Right cardiac atrium (tissue), 5 donors: ENCODE data around the gene LRMDA. TPM values are rescaled to one million over a fixed set of nuclear protein-coding genes. Genes with fewer than 3 reads are reported as not detected.

ENCODE experiments used
- ATAC-seq, 2 donors: fragments of 200-7000 bp; cut with Tn5 transposase; one replicate each; pipeline versions ENCODE4 v1.8.0 to v1.9.1; 2020; ENCODE audit warnings: moderate library complexity in 2 of 2, mild to moderate bottlenecking in 1 of 2
- DNase-seq, 3 donors: peaks; one replicate each; pipeline ENCODE4 v3.0.0-alpha.2; 2020
- H3K27ac ChIP-seq: one replicate; pipeline ENCODE4 v1.5.1; 2013; ENCODE audit warnings: mild to moderate bottlenecking, low read length, control low read depth, moderate library complexity
- H3K27me3 ChIP-seq: one replicate; pipeline ENCODE4 v1.6.1; 2013; ENCODE audit not compliant: control insufficient read depth, insufficient read depth
- H3K4me1 ChIP-seq: one replicate; pipeline ENCODE4 v1.6.1; 2013; ENCODE audit warnings: low read length; ENCODE audit not compliant: control insufficient read depth, insufficient read depth
- H3K4me3 ChIP-seq: one replicate; pipeline ENCODE4 v1.5.1; 2013; ENCODE audit warnings: low read length, control low read depth
- H3K9me3 ChIP-seq: one replicate; pipeline ENCODE4 v1.6.1; 2013; ENCODE audit warnings: low read length; ENCODE audit not compliant: control insufficient read depth
- WGBS: extraction: QIAGEN DNeasy Blood & Tissue Kit; methylation state at CpG from one replicate; pipeline ENCODE4 v1.1.7; 2013; 5-methylcytosine and 5-hydroxymethylcytosine counted together
- intact Hi-C, 4 donors: fragments of 100-400 bp; cut with DNase I; formaldehyde crosslinking; loops; one replicate each; pipeline versions ENCODE4 v1.11.0 to v1.14.0; 2022 to 2023
- polyA plus RNA-seq: library from polyadenylated mRNA; stranded (reverse); fragments of 200-250 nt; gene quantifications from one replicate; pipeline ENCODE4 v1.2.3, GENCODE V29; 2013
- total RNA-seq, 4 donors: library from RNA; stranded (reverse); fragmentation: NEBNext Ultra II Directional; extraction: Animal tissue kit (Norgen Biotek cat#: 25700); gene quantifications; one replicate each; pipeline ENCODE4 v1.2.1, GENCODE V29; 2021
- donor health status: healthy with polysubstance abuse.
- donor health status: DM: no; HTN: yes; CAD: no.
- donor health status: DM: no; HTN: no; CAD: no.
- donor health status: DM: no; HTN: yes; CAD: no; lungs with severe emphysema.
- donor health status: DM: yes; HTN: yes; CAD: no.

The LRMDA gene
- total and polyA plus RNA-seq, 5 donors: 42.7 to 97.9 (median 48.8) TPM

DNA sequence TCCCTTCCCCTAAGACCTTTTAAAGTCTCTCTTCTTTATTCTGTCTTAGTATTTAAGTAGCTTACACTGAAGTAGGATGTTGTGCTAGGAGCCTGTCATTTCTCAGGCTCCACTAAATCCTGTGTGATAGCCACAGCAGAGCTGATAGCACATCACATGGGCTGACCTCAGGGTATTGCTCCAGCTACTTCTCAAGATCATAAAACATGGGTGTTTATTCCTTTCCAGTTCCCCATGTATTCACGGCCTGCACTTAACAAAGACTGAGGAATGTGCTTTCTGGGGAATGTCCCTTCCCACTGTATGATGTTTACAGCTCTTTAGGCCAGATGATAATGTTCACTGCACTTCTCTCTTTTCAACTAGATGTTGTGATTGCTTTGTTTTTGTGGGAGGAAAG lies 1119.4 kb downstream of the LRMDA start:
- WGBS: 44% methylated on average over 1 of the region's 1 CpG
- intact Hi-C loops: loop anchor here in 2 of 4 donors (5.0 to 10.0 kb wide), 4 partner anchors 246 to 1146 kb away; partner anchors contain the start of gene ZNF503 (in 1 of the 2)
- DNase-seq (no peak), ATAC-seq (no peak)
- Histone ChIP-seq H3K9me3 (no peaks in the 10 kb centered on the region), H3K27me3 (no peaks in the 10 kb centered on the region), H3K27ac (no peak overlapping the region), H3K4me3 (no peak overlapping the region), H3K4me1 (peaks cover 7% of the 10 kb centered on the region)

DNA sequence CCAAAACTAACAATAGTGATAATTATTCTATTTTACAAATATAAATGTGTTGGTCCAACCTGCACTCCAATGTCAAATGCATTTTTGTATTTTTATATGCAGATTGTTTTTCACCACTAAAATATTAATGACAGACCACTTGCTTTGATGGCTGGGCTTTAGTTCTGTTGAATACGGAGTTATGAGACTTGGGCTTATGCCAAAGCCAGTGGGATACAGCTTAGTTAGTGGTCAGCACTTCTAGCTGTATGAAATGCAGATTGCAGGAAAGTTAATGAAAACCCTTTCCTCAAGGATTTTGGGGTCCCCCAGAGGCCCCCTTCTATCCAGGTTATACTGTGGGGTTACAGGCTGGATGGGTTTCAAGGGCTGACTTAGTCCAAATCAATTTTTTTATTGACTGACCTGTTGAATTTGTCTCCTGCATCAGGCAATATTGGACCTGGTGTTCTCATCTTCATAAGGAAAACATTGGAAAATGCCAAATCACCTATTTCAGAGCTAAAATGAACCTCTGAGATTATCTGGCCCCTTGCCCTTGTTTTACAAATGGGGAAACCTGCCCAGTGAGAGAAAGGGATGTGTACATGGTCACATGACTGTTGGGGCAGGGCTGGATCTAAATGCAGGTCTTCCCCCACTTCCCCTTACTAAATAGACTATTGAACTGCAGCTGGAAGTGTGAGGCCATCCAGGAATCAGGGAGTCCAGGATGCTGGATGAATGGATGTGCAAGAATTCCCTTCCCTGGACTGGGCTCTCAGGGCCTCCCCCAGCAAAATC lies 1120.9 kb downstream of the LRMDA start:
- Histone ChIP-seq H3K4me1 (peaks cover 7% of the 10 kb centered on the region), H3K4me3 (no peak overlapping the region), H3K27ac (no peak overlapping the region), H3K27me3 (no peaks in the 10 kb centered on the region), H3K9me3 (no peaks in the 10 kb centered on the region)
- intact Hi-C loops: loop anchor here in 2 of 4 donors (5.0 to 10.0 kb wide), 4 partner anchors 247 to 1147 kb away; partner anchors contain the start of gene ZNF503 (in 1 of the 2)
- 84% methylated on average over 1 of the region's 1 CpG for WGBS
- ATAC-seq: no peak
- DNase-seq: no peak

DNA sequence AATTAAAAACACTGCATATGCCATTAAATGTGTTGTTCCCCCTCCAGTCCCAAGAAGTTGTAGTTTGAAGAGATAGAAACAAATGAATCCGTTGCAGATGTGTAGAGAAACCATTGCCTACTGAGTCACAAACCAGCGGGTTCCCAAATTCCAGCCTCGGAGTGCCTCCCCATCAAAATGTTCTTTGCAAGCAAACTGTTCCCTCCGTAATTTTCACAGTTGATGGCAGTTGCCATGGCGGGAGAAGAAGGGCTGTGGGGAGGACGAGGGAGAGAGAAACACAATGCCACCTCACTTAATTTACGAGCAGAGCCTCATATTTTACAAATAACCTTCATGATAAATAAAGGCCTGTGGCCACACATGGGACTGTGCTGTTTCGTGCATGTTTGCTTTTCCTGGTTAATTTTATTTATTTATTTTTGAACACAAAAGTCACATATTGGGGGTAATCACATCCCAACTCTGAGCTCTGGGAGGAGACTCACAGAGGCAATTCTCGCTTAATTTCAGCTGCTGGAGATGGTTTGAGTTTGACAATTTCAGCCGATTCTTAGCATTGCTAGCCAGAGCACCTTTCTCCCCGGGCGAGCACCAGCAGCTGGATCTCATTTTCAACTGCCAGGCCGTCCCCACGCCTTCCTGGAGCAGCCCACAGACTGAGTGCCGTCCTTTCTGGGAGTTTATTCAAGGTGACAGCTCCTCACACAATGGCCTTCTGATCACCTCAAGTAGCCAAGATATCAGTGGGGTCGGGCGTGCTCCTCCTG lies 1122.0 kb downstream of the LRMDA start:
- Histone ChIP-seq H3K27me3 (no peaks in the 10 kb centered on the region), H3K4me3 (no peak overlapping the region), H3K9me3 (no peaks in the 10 kb centered on the region), H3K4me1 (peaks cover 9% of the 10 kb centered on the region), H3K27ac (peak overlapping the region; percentile 66)
- ATAC-seq: peak; percentile 20 to 34
- 73% methylated on average over 17 of the region's 17 CpGs for WGBS
- intact Hi-C loops: loop anchor here in 2 of 4 donors (5.0 to 10.0 kb wide), 4 partner anchors 249 to 1149 kb away; partner anchors contain the start of gene ZNF503 (in 1 of the 2)
- DNase-seq: peak in 2 of 3 donors; percentile 25 to 49

DNA sequence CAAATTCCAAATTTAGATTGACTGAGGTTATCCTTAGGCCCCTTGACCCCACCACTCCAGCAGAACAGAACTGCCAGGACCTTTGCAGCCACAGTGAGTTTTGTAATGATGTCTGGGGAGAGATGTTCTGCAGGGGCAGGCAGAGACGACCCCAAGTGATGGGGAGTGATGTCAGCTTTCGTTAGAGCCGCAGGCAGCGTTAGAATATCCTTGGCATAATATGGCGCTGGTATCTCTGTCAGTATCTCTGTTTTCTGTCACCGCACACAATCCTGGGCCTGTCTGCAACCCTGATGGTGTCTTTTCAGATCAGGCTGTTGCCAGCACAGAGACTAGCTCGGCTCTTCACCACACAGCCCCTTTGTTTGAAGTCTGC lies 1122.6 kb downstream of the LRMDA start:
- 74% methylated on average over 7 of the region's 7 CpGs for WGBS
- no peak for DNase-seq
- H3K27ac ChIP-seq: peak overlapping the region; percentile 66
- H3K27me3 ChIP-seq: no peaks in the 10 kb centered on the region
- no peaks in the 10 kb centered on the region for H3K9me3 ChIP-seq
- H3K4me3 ChIP-seq: no peak overlapping the region
- intact Hi-C loops: loop anchor here in 2 of 4 donors (5.0 to 10.0 kb wide), 4 partner anchors 249 to 1149 kb away; partner anchors contain the start of gene ZNF503 (in 1 of the 2)
- ATAC-seq: peak; percentile 50 to 54
- peaks cover 9% of the 10 kb centered on the region for H3K4me1 ChIP-seq

DNA sequence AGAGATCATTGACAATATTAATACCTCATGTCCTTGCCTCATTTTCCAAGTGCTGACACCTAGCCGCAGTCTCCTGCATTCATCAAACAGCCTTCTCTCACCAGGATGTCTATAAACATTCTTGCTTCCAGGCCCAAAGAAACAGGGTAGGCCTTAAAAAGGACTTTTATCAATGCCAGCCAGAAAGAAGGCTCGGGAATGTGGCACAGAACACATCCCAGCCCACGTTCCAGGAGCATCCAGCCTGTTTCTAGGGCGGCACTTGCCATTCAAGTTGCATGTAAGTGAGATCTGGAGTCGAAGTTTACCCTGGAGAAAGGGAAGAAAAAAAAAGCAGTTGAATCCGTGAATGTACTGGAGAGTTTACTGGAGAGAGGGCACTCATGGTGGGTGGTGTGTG lies 1123.1 kb downstream of the LRMDA start:
- ATAC-seq (peak in 1 of 2 donors; percentile 33), DNase-seq (peak in 1 of 3 donors; percentile 39)
- Histone ChIP-seq H3K27me3 (no peaks in the 10 kb centered on the region), H3K4me3 (no peak overlapping the region), H3K27ac (peak overlapping the region; percentile 66), H3K4me1 (peaks cover 9% of the 10 kb centered on the region), H3K9me3 (no peaks in the 10 kb centered on the region)
- intact Hi-C loops: loop anchor here in 2 of 4 donors (5.0 to 10.0 kb wide), 4 partner anchors 250 to 1150 kb away; partner anchors contain the start of gene ZNF503 (in 1 of the 2)
- WGBS: 68% methylated on average over 6 of the region's 6 CpGs

DNA sequence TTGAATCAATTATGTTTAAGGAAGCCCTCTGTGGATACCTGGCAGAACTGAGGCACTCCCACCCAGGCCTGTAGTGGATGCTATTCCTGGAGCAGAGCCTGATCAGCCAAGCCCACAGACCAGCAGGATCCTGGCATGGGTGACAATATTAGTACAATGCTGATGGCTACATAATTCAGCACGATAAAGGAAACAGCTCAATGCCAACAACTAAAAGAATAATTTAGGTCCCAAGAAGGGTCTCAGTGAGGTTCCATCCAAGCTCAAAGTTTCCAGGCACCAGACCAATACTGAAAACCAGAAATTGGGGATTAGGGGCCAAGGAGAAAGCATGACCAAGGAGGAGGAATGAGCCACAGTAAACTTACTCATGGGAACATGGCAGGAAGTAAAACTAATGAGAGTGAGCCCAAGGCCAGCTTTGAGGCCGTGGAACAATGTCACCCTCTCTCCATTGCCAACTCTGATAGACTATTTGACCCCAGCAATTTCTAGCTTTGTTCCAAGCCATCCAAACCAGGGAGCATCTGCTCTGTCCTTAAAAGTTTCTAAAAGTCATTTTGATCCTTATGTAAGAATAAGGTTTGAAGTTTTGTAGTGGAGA lies 1123.7 kb downstream of the LRMDA start:
- H3K27me3 ChIP-seq: no peaks in the 10 kb centered on the region
- intact Hi-C loops: loop anchor here in 1 of 4 donors (10.0 kb wide), 3 partner anchors 250 to 1150 kb away; partner anchors contain the start of gene ZNF503
- H3K4me1 ChIP-seq: peaks cover 9% of the 10 kb centered on the region
- no peak for DNase-seq
- WGBS: 21% methylated on average over 2 of the region's 2 CpGs
- no peak overlapping the region for H3K4me3 ChIP-seq
- H3K27ac ChIP-seq: peak overlapping the region; percentile 59
- no peaks in the 10 kb centered on the region for H3K9me3 ChIP-seq
- no peak for ATAC-seq

DNA sequence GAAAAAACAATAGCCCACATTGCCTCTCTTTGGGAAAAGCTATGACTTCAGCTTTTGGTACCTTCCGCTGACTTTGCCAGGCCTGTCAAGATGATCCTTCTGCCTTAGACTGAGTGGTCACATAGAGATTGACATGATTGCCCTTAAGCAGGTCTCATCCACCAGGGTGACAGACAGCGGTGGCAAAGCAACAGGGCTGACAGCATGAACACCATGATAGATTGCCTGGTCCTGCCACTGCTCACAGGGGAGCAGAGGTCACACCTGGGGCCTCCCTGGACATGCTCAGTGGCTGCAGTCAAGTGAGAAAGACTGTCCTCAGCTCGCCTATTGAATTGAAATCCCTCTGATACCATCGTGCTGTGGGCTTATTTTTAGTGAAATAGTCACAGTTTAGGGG lies 1125.9 kb downstream of the LRMDA start:
- ATAC-seq (no peak), DNase-seq (no peak)
- 87% methylated on average over 4 of the region's 4 CpGs for WGBS
- Histone ChIP-seq H3K9me3 (no peaks in the 10 kb centered on the region), H3K4me3 (no peak overlapping the region), H3K27me3 (no peaks in the 10 kb centered on the region), H3K4me1 (peaks cover 9% of the 10 kb centered on the region), H3K27ac (no peak overlapping the region)
- intact Hi-C loops: loop anchor here in 1 of 4 donors (10.0 kb wide), 3 partner anchors 253 to 1153 kb away; partner anchors contain the start of gene ZNF503

DNA sequence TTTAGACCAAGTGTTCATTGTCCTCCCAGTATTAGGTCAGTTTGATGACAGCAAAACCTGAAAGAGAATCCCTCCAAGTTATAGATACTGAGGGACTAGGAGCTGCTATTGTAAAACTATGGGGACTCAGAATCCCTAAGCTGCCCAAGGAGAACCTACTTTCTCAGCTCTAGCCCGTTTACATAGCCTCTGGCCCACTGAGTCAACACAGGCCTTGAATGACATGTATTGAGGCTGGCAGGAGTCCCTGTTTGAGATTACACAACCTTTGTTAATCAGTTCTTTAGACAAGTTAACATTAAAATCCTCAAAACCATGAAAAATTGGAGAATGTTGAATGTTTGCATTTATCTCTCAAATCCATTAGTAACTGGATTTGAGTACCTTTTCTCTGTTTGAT lies 1127.2 kb downstream of the LRMDA start:
- ATAC-seq (peak in 1 of 2 donors; percentile 37), DNase-seq (peak in 1 of 3 donors; percentile 32)
- Histone ChIP-seq H3K27me3 (no peaks in the 10 kb centered on the region), H3K9me3 (no peaks in the 10 kb centered on the region), H3K4me1 (peaks cover 6% of the 10 kb centered on the region), H3K4me3 (no peak overlapping the region), H3K27ac (peak overlapping the region; percentile 31)
- intact Hi-C loops: loop anchor here in 1 of 4 donors (10.0 kb wide), 3 partner anchors 254 to 1154 kb away; partner anchors contain the start of gene ZNF503
- WGBS: 70% methylated on average over 1 of the region's 1 CpG

DNA sequence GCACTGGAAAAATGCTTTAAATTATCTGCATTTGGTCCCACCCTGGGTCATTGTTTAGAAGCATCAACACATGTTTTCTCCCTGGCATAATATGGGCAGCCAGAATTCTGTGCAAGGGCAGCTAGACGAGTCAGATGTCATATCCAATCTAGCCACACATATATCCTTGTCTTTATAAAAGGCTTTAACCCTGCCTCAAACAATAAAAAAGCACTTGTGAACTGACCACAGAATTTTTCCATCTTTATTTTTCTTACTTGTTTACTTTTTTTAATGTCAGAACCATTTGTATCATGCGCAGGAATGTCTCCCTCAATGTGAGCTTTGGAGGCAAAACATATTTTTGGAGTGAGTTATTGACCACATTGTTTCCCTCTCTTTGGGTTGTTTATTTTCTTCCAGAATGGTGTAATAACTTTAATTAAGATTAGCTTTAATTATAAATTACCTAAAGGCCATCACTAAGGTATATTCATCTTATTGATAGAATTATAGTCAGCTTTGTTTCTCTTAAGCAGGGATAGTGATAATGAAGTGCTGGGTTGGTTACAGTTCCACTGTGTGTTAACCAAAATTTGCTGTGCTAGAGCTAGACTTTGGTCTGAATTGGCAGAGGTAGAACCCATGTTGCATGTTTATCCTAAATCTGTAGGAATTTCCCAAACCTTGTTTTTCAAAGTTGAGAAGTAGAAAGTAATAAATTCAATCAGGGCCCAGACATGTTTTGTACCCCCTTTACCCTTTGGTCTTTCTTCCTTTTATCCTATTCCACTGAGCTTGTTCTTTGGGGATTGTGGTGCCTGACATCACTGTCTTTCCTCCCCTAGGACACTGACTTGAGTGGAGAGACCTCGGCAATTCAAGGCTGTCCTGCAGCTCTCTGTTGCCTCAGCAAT lies 1127.8 kb downstream of the LRMDA start:
- Histone ChIP-seq H3K4me3 (no peak overlapping the region), H3K27me3 (no peaks in the 10 kb centered on the region), H3K9me3 (no peaks in the 10 kb centered on the region), H3K4me1 (peaks cover 6% of the 10 kb centered on the region), H3K27ac (no peak overlapping the region)
- WGBS: 75% methylated on average over 3 of the region's 3 CpGs
- ATAC-seq: no peak
- intact Hi-C loops: loop anchor here in 1 of 4 donors (10.0 kb wide), 3 partner anchors 254 to 1154 kb away; partner anchors contain the start of gene ZNF503
- DNase-seq: no peak

DNA sequence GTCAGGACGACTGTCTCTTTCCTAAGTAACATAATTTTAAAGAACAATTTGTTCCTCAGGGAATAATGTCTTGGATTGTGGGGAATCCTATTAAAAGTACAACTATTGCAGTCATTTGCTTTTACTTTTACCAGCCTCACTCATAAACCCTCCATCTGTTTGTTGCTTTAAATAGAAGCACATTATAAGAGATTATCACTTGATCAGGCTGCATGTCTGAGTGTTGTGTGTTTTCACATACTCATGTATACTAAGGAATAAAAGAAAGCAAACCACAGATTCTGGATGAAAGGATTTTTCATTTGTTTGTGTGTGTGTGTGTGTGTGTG lies 1128.4 kb downstream of the LRMDA start:
- intact Hi-C loops: loop anchor here in 1 of 4 donors (10.0 kb wide), 3 partner anchors 255 to 1155 kb away; partner anchors contain the start of gene ZNF503
- no peak overlapping the region for H3K4me3 ChIP-seq
- WGBS: 52% methylated on average over 1 of the region's 1 CpG
- H3K9me3 ChIP-seq: no peaks in the 10 kb centered on the region
- H3K4me1 ChIP-seq: peaks cover 6% of the 10 kb centered on the region
- H3K27me3 ChIP-seq: no peaks in the 10 kb centered on the region
- no peak for DNase-seq
- H3K27ac ChIP-seq: no peak overlapping the region
- ATAC-seq: no peak
